GM23338 (cell line): Measurements from ENCODE around the gene SYNE1. TPM values are rescaled to one million over a fixed set of nuclear protein-coding genes. Genes with fewer than 3 reads are reported as not detected.

ENCODE experiments used
- ATAC-seq: fragments of 200-7000 bp; cut with Tn5 transposase; 3 replicates; pipeline ENCODE4 v1.9.1; 2020
- DNase-seq: peaks from one replicate; pipeline ENCODE4 v3.0.0-alpha.2; 2015; ENCODE audit warnings: low spot score
- H2AFZ ChIP-seq: fragments of 200-600 bp; sonication (generic); 2 replicates; pipeline ENCODE4 v1.8.0; 2016; ENCODE audit warnings: antibody characterized with exemption, mild to moderate bottlenecking, moderate library complexity
- H3F3A ChIP-seq: fragments of 200-600 bp; sonication (generic); replicated peaks from 2 replicates; pipeline ENCODE4 v1.8.0; 2017; ENCODE audit warnings: antibody characterized with exemption, mixed run types, low read depth
- H3K27ac ChIP-seq: fragments of 200-600 bp; sonication (generic); 2 replicates; pipeline ENCODE4 v1.6.1; 2016; ENCODE audit warnings: low read depth
- H3K27me3 ChIP-seq: fragments of 200-600 bp; sonication (generic); 2 replicates; pipeline ENCODE4 v1.8.0; 2016; ENCODE audit warnings: mild to moderate bottlenecking, mixed run types, moderate library complexity; ENCODE audit not compliant: insufficient read depth
- H3K36me3 ChIP-seq: fragments of 200-600 bp; sonication (generic); 2 replicates; pipeline ENCODE4 v1.8.0; 2016; ENCODE audit warnings: mild to moderate bottlenecking; ENCODE audit not compliant: insufficient read depth
- H3K4me1 ChIP-seq: fragments of 200-600 bp; sonication (generic); 2 replicates; pipeline ENCODE4 v1.8.0; 2016; ENCODE audit warnings: mild to moderate bottlenecking, moderate library complexity; ENCODE audit not compliant: insufficient read depth
- H3K4me2 ChIP-seq: fragments of 200-600 bp; sonication (generic); 2 replicates; pipeline ENCODE4 v1.7.1; 2017; ENCODE audit warnings: mixed run types
- H3K4me3 ChIP-seq: fragments of 200-600 bp; sonication (generic); 2 replicates; pipeline ENCODE4 v1.6.1; 2016; ENCODE audit warnings: mixed run types
- H3K79me2 ChIP-seq: fragments of 200-600 bp; sonication (generic); replicated peaks from 2 replicates; pipeline ENCODE4 v1.8.0; 2017; ENCODE audit warnings: mild to moderate bottlenecking; ENCODE audit not compliant: insufficient read depth
- H3K9me2 ChIP-seq: fragments of 200-600 bp; sonication (generic); 2 replicates; pipeline ENCODE4 v1.8.0; 2017; ENCODE audit not compliant: insufficient read depth
- H4K20me1 ChIP-seq: fragments of 200-600 bp; sonication (generic); replicated peaks from 2 replicates; pipeline ENCODE4 v1.8.0; 2017; ENCODE audit warnings: mild to moderate bottlenecking; ENCODE audit not compliant: insufficient read depth
- H3K27ac Mint-ChIP-seq: 2 replicates; pipeline ENCODE4 v1.8.0; 2020; ENCODE audit warnings: inconsistent platforms, mild to moderate bottlenecking, moderate library complexity, mixed read lengths
- H3K27me3 Mint-ChIP-seq: 3 replicates; pipeline ENCODE4 v1.8.0; 2022; ENCODE audit warnings: low read depth, mild to moderate bottlenecking, moderate library complexity, mixed read lengths, inconsistent platforms; ENCODE audit not compliant: insufficient read depth, poor library complexity
- H3K36me3 Mint-ChIP-seq: 3 replicates; pipeline ENCODE4 v1.8.0; 2021; ENCODE audit warnings: low read depth, mild to moderate bottlenecking, inconsistent platforms, moderate library complexity, mixed read lengths
- H3K4me1 Mint-ChIP-seq: 3 replicates; pipeline ENCODE4 v1.8.0; 2020; ENCODE audit warnings: mild to moderate bottlenecking, inconsistent platforms, mixed read lengths
- H3K4me3 Mint-ChIP-seq: 3 replicates; pipeline ENCODE4 v1.8.0; 2021; ENCODE audit warnings: moderate library complexity, mild to moderate bottlenecking, inconsistent platforms, mixed read lengths
- H3K9me3 Mint-ChIP-seq: 3 replicates; pipeline ENCODE4 v1.8.0; 2020; ENCODE audit warnings: moderate library complexity, mild to moderate bottlenecking, inconsistent platforms, mixed read lengths
- CREB1 ChIP-seq: fragments of 250-450 bp; sonication (Bioruptor Pico); IDR thresholded peaks from 2 replicates; pipeline ENCODE4 v1.5.0; 2020; ENCODE audit warnings: low read depth, mild to moderate bottlenecking, moderate library complexity
- CTCF ChIP-seq, 2 experiments: fragments of 200-600 bp in 1 of 2; sonication (generic) in 1 of 2; conservative IDR thresholded peaks; 2 replicates each; pipeline versions ENCODE4 v1.5.1 to v1.6.1; 2016 to 2017; ENCODE audit warnings: antibody characterized with exemption in 2 of 2, low read depth in 2 of 2, mild to moderate bottlenecking in 2 of 2, moderate library complexity in 1 of 2
- ETS1 ChIP-seq: IDR thresholded peaks from 2 replicates; pipeline ENCODE4 v1.6.1; 2016; ENCODE audit warnings: antibody characterized with exemption
- EZH2 ChIP-seq: fragments of 200-600 bp; sonication (generic); IDR thresholded peaks from one replicate; pipeline ENCODE4 v1.8.0; 2017; ENCODE audit warnings: antibody characterized with exemption, mild to moderate bottlenecking, low read depth; ENCODE audit not compliant: unreplicated experiment
- EZH2phosphoT487 ChIP-seq: fragments of 200-600 bp; sonication (generic); IDR thresholded peaks from one replicate; pipeline ENCODE4 v1.8.1; 2018; ENCODE audit warnings: antibody characterized with exemption; ENCODE audit not compliant: unreplicated experiment
- JUNB ChIP-seq: IDR thresholded peaks from one replicate; pipeline ENCODE4 v1.6.1; 2016; ENCODE audit warnings: antibody characterized with exemption; ENCODE audit not compliant: unreplicated experiment
- NANOG ChIP-seq: IDR thresholded peaks from 2 replicates; pipeline ENCODE4 v1.6.1; 2016; ENCODE audit warnings: antibody characterized with exemption, borderline replicate concordance
- POLR2AphosphoS5 ChIP-seq: IDR thresholded peaks from 2 replicates; pipeline ENCODE4 v1.6.1; 2016; ENCODE audit warnings: antibody characterized with exemption, low read depth
- REST ChIP-seq: IDR thresholded peaks from one replicate; pipeline ENCODE4 v1.6.1; 2018; ENCODE audit warnings: antibody characterized with exemption; ENCODE audit not compliant: unreplicated experiment
- STAT1 ChIP-seq: IDR thresholded peaks from one replicate; pipeline ENCODE4 v1.6.1; 2016; ENCODE audit warnings: antibody characterized with exemption; ENCODE audit not compliant: unreplicated experiment
- ZNF114 ChIP-seq: fragments of 250-450 bp; sonication (Bioruptor Pico); IDR thresholded peaks from 2 replicates; pipeline ENCODE4 v1.5.0; 2020; ENCODE audit warnings: mild to moderate bottlenecking, moderate library complexity
- ZNF331 ChIP-seq: fragments of 250-450 bp; sonication (Bioruptor Pico); IDR thresholded peaks from 2 replicates; pipeline ENCODE4 v1.5.0; 2020; ENCODE audit warnings: low read depth, mild to moderate bottlenecking, moderate library complexity
- ZNF462 ChIP-seq: fragments of 250-450 bp; sonication (Bioruptor Pico); IDR thresholded peaks from 2 replicates; pipeline ENCODE4 v1.5.0; 2020; ENCODE audit warnings: mild to moderate bottlenecking, moderate library complexity
- polyA plus RNA-seq: library from polyadenylated mRNA; unstranded; fragments of >200 nt; fragmentation: Nextera tagmentation; extraction: Ambion mirVana; gene quantifications from 2 replicates; pipeline ENCODE4 v1.2.1, GENCODE V29; 2016
- total RNA-seq: library from RNA; depleted of rRNA; stranded (reverse); fragments of >200 nt; shearing (Covaris generic); gene quantifications from 2 replicates; pipeline ENCODE4 v1.2.3, GENCODE V29; 2014

The SYNE1 gene
- total and polyA plus RNA-seq, 2 experiments from 2014 or later: 3.9 to 13.6 TPM

- H3K9me2 ChIP-seq: no peaks in the 10 kb centered on the region
- H3K27ac Mint-ChIP-seq: no peak overlapping the region
- H3K27me3 Mint-ChIP-seq: no peaks in the 10 kb centered on the region
- H3K4me3 Mint-ChIP-seq: no peak overlapping the region
- H3K79me2 ChIP-seq: no peaks in the 10 kb centered on the region
- peaks cover 4% of the 10 kb centered on the region; the same call in 1 of the 2 replicates for H3K4me1 ChIP-seq
- H2AFZ ChIP-seq: no peak overlapping the region
- H3K4me1 Mint-ChIP-seq: 0 out of 3 replicates have a peak, but pooled peaks cover 5% of the 10 kb centered on the region
- no peak overlapping the region for H3K4me2 ChIP-seq
- DNase-seq (no peak), ATAC-seq (no peak)
- no peak overlapping the region for H3K27ac ChIP-seq
- H3K4me3 ChIP-seq: no peak overlapping the region
- no peaks in the 10 kb centered on the region for H3K36me3 Mint-ChIP-seq
- H3F3A ChIP-seq: no peaks in the 10 kb centered on the region
- H3K9me3 Mint-ChIP-seq: peaks cover 11% of the 10 kb centered on the region; the same call in 2 of the 3 replicates
- TF ChIP-seq EZH2phosphoT487 (no peak), NANOG (no peak), EZH2 (no peak), STAT1 (no peak), CREB1 (CRISPR knock-in tag) (no peak), ZNF462 (CRISPR knock-in tag) (no peak), CTCF (conservative IDR thresholded peaks at IDR 0.05; ENCODE audit: low read depth in 2 of 2) (no peak), ZNF114 (no peak), ZNF331 (no peak), REST (no peak), JUNB (no peak), POLR2AphosphoS5 (no peak), ETS1 (no peak)
- no peaks in the 10 kb centered on the region for H3K27me3 ChIP-seq
- no peaks in the 10 kb centered on the region for H3K36me3 ChIP-seq
- H4K20me1 ChIP-seq: no peaks in the 10 kb centered on the region
These were observed 79.7 kb downstream of the SYNE1 start for GRCh38 chr6:152557502-152557901.
